Right ventricle myocardium inferior (tissue), 1 donor: ENCODE measurements around the gene PPAT. TPM values are rescaled to one million over a fixed set of nuclear protein-coding genes. Genes with fewer than 3 reads are reported as not detected.
A peak's percentile ranks its signal among the peaks of the same experiment; 100 is the strongest.
"Not testable (repeated sequence)": the region's sequence is repeated elsewhere in the genome, so short reads cannot be mapped to it uniquely, and the experiment has no call there.

ENCODE experiments used
- ATAC-seq: fragments of 200-7000 bp; cut with Tn5 transposase; one replicate; pipeline ENCODE4 v1.9.1; 2020; ENCODE audit warnings: mild to moderate bottlenecking, moderate library complexity
- DNase-seq: peaks from one replicate; pipeline ENCODE4 v3.0.0; 2021; ENCODE audit errors: missing footprints
- intact Hi-C: fragments of 100-400 bp; cut with DNase I; formaldehyde crosslinking; loops from one replicate; pipeline ENCODE4 v1.11.0; 2022
- long read RNA-seq: library from polyadenylated mRNA; unstranded; transcript quantifications from one replicate; pipeline ENCODE4 v2.0.0, GENCODE V29; 2021
- total RNA-seq: library from RNA; stranded (reverse); fragmentation: NEBNext Ultra II Directional; extraction: Animal tissue kit (Norgen Biotek cat#: 25700); gene quantifications from one replicate; pipeline ENCODE4 v1.2.1, GENCODE V29; 2021
- donor health status: DM: no; HTN: yes; CAD: no; lungs with severe emphysema.

The PPAT gene
- total RNA-seq: 3.1 TPM
- long read RNA-seq, partial matches to known transcripts: 0 of 2 reads
- long read RNA-seq, other reads (novel, unspliced or antisense): 0 of 2 reads

- ATAC-seq: peak; percentile 98
- intact Hi-C loops: loop anchor here (10.0 kb wide), 1 partner anchor 469 kb away; the partner anchor contains the start of gene REST
Observed at GRCh38 chr4:56435140-56435926, at the start of gene PPAT. TSS of gene PPAT (minus strand) at chr4:56435615. CDS start at chr4:56435477, 138 bp downstream.

GRCh38 chr4:56480691-56481090, 45.3 kb upstream of the PPAT start:
- no peak for DNase-seq
- intact Hi-C loops: no loop called here
- no peak for ATAC-seq

More at GRCh38 chr4:56435140-56435926, at the start of gene PPAT:
- DNase-seq: peak; percentile 99

GRCh38 chr4:56477192-56477702, 41.8 kb upstream of the PPAT start:
- no peak for ATAC-seq
- no peak for DNase-seq
- intact Hi-C loops: loop anchor here (5.0 kb wide), 1 partner anchor 610 kb away; no protein-coding TSS in a partner anchor

- ATAC-seq (no peak), DNase-seq (no peak)
- intact Hi-C loops: loop anchor here (5.0 kb wide), 1 partner anchor 609 kb away; no protein-coding TSS in a partner anchor
Observed at GRCh38 chr4:56475917-56476316, 40.5 kb upstream of the PPAT start.

GRCh38 chr4:56469489-56470210, 34.2 kb upstream of the PPAT start:
- DNase-seq (no peak), ATAC-seq (no peak)
- intact Hi-C loops: no loop called here

- ATAC-seq: peak; percentile 51
- DNase-seq: no peak
- intact Hi-C loops: no loop called here
Observed at GRCh38 chr4:56468097-56468422, 32.6 kb upstream of the PPAT start.

GRCh38 chr4:56467284-56468096, 32.1 kb upstream of the PPAT start, which contains the start of gene SRP72:
TSS of gene SRP72 (plus strand) at chr4:56467617. CDS start at chr4:56467636, 19 bp downstream.
- intact Hi-C loops: no loop called here
- peak; percentile 94 for DNase-seq
- peak; percentile 98 for ATAC-seq

- DNase-seq (no peak), ATAC-seq (no peak)
- intact Hi-C loops: no loop called here
Observed at GRCh38 chr4:56466910-56467283, 31.5 kb upstream of the PPAT start.

GRCh38 chr4:56466296-56466761, 30.9 kb upstream of the PPAT start:
- ATAC-seq, DNase-seq, intact Hi-C loops: not testable (repeated sequence)

- ATAC-seq: no peak
- DNase-seq: peak; percentile 41
- intact Hi-C loops: loop anchor here (2.0 kb wide), 1 partner anchor 29 kb away; the partner anchor contains the start of gene PAICS
Observed at GRCh38 chr4:56465599-56466295, 30.3 kb upstream of the PPAT start.

GRCh38 chr4:56464581-56464980, 29.2 kb upstream of the PPAT start:
- no peak for DNase-seq
- no peak for ATAC-seq
- intact Hi-C loops: loop anchor here (2.0 kb wide), 1 partner anchor 28 kb away; the partner anchor contains the start of gene PAICS

GRCh38 chr4:56463711-56464110, 28.3 kb upstream of the PPAT start:
- no peak for ATAC-seq
- DNase-seq: no peak
- intact Hi-C loops: loop anchor here (2.0 kb wide), 1 partner anchor 27 kb away; the partner anchor contains the start of gene PAICS

GRCh38 chr4:56462157-56462556, 26.7 kb upstream of the PPAT start:
- intact Hi-C loops: no loop called here
- DNase-seq: no peak
- no peak for ATAC-seq

- no peak for DNase-seq
- ATAC-seq: no peak
- intact Hi-C loops: no loop called here
Observed at GRCh38 chr4:56460085-56460484, 24.7 kb upstream of the PPAT start.

GRCh38 chr4:56450342-56450741, 14.9 kb upstream of the PPAT start:
- ATAC-seq (no peak), DNase-seq (no peak)
- intact Hi-C loops: no loop called here

- DNase-seq, intact Hi-C loops: not testable (repeated sequence)
Observed at GRCh38 chr4:56449475-56449874, 14.1 kb upstream of the PPAT start.

GRCh38 chr4:56448301-56448700, 12.9 kb upstream of the PPAT start:
- ATAC-seq: no peak
- no peak for DNase-seq
- intact Hi-C loops: no loop called here

More at GRCh38 chr4:56449475-56449874, 14.1 kb upstream of the PPAT start:
- ATAC-seq: not testable (repeated sequence)

GRCh38 chr4:56445699-56446098, 10.3 kb upstream of the PPAT start:
- ATAC-seq (no peak), DNase-seq (no peak)
- intact Hi-C loops: no loop called here
